HPDE6-E6E7 (cell line): ENCODE measurements around the gene LARGE2.

Experiments used
- DNase-seq: peaks from one replicate; pipeline ENCODE4 v3.0.0; 2011; ENCODE audit warnings: missing footprints; ENCODE audit errors: extremely low spot score

Gene LARGE2

DNA sequence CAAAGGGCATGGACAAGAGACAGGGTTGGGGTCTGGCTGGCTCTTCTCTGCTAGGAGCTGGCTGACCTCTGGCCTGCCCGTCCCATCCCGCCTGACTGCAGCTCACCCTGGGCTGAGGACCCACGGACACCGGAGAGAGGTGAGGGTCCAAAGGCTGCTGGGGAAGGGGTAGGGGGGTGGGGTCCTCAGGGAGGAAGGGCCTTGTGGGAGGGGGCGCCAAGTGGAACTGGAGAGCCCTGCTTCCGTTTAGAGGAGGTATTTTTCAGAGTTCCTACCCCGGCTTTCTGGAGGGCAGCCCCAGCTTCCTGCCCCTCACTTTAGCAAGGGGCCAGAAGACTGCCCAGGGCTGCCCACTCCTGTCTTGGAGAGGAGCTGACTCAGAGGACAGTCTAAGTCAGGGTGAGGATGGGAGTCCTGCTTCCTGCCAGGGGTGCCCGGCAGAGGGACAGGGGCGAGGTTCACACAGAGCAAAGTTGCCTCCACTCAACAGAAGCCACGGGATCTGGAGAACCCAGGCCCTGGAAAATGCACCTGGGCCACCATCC is 7.1 kb downstream of the LARGE2 start:
- no peak for DNase-seq

GRCh38 chr11:45930031-45930794 is 7.8 kb downstream of the LARGE2 start:
- no peak for DNase-seq

- DNase-seq, result peak; percentile 78
Observed at GRCh38 chr11:45930951-45931570, 8.6 kb downstream of the LARGE2 start.

DNA sequence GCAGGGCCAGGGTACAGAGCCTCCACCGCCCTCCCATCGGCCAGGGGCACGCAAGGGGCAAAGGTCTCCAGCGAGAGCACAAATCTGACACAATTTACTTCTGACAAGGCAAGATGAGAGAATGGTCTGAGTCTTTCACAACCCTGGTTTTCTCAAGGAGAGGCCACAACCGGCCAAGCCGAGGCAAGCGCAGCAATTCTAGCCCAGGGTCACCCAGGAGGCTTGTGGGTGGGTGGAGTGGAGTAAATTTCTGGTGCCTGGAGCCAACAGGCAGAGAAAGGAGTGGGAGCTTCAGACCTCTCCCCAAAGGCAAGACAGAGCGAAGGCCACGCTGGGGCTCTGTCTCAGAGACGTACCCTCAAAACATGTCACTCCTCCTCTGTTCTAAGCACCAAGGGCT is 9.3 kb downstream of the LARGE2 start:
- no peak for DNase-seq

GRCh38 chr11:45932217-45932616 is 9.8 kb downstream of the LARGE2 start:
- DNase-seq, result no peak

DNA sequence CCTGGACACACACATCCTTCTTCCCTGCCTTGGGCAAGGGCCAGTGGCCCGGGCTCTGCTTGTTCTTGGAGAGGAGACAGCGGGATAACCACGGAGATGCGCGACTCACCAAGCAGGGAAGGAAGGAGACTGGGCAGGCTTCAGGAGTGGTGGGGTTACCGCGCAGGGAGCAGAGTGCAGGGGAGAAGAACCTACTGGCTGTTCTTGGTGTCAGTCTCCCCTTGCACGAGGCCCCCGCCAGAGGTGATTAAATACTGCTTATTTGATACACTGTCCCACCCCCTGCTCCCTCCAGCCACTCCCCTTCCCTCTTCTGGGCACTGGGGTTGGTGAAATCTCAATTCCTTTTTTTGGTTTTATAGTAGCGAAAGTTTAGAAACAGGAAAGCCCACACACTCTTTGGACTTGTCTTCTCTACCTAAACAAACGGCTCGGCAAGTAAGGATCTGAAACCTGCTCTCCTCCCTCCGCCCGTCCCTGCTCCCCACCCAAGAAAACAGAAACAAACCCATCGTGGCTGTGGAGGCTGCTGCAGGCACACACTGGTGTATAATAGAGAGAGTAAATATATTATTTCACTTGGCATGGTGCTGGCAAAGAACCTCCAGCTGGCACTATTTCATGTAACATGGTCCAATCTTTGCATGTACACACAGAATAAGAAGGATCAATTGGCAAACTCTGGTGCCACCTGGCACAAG is 10.8 kb downstream of the LARGE2 start:
- DNase-seq, result no peak

- no peak for DNase-seq
Observed at GRCh38 chr11:45933846-45934579, 11.6 kb downstream of the LARGE2 start.

- DNase-seq, result no peak
Observed at GRCh38 chr11:45934580-45935318, 12.3 kb downstream of the LARGE2 start.

GRCh38 chr11:45935349-45936064 is 13.1 kb downstream of the LARGE2 start:
- no peak for DNase-seq

- no peak for DNase-seq
Observed at GRCh38 chr11:45936511-45937054, 14.1 kb downstream of the LARGE2 start.

GRCh38 chr11:45937916-45938315 is 15.5 kb downstream of the LARGE2 start:
- DNase-seq, result no peak

DNA sequence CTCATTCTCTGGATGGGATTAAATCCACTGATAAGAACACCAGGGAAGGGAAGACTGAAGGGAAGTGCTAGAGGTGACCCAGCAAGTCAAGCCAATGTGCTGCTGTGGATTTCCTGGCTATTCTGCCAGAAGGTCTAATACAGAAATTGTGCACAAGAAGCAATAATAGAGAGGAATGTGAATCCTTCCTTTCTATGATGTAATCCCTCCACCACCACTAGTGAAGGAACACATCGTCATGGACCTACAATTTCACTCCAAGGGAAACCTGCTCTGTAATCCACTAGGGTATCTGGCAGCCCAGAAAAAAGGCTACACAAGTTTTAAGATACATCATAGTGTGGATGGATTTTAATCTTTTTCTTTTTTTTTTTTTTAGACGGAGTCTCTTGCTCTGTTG is 17.4 kb downstream of the LARGE2 start:
- DNase-seq, result no peak

DNA sequence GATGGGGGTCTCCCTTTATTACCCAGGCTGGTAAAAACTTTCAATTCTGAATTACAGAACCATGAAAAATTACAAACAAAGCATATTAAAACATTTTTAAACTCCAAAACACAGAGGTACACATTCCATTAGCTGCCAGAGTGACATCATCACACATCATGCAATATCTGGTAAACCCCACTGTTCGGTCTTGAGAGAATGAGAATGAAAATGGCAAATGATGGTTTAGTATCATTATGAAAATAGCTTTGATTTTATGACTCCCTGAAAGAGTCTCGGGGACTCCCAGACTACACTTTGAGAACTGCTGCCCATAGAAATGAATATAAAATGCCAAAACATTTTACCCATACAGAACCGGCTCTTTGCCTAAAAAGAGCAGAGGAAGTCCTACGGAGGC is 18.8 kb downstream of the LARGE2 start:
- DNase-seq, result no peak

DNA sequence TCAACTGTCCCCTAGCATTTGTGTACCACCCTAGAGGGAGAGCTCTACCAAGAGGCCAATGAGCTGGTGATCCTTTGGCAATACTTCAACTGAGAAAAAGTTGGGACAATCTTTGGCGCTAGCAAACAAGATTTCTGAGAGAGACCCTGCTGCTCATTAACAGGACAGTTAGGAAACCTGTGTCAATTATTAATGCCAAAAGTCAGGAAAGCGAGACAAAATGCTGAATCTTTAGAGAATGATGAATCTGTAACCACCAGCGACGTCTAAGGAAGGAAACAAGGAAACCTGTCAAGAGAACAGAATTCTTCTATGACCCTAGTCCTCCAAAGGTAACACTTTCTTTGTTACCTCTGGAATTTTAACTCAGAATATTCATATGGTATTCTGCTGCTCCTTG is 19.9 kb downstream of the LARGE2 start:
- DNase-seq, result no peak

- no peak for DNase-seq
Observed at GRCh38 chr11:45945397-45945999, 23.0 kb downstream of the LARGE2 start.

GRCh38 chr11:45947885-45948284 is 25.4 kb downstream of the LARGE2 start:
- DNase-seq, result no peak

DNA sequence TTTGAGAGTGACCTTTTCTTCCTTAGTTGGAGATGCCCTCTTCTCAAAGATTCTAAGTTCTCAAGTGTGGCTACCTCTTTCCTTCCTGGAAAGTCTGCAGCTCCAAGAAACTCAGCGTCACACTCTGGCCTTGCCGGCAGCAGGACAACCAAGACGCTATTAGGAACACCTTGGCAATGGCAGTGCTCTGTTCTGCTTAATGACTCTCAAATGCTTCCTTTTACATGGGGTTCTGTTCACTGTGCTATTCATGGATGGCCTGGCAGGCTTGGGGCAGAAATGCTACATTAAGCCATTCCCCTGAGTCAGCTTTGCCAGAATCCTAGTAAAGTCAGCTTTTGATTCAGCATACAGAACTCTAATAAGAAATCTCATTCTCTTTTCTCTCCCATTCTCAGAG is 25.9 kb downstream of the LARGE2 start:
- DNase-seq, result no peak

GRCh38 chr11:45949992-45950407 is 27.5 kb downstream of the LARGE2 start:
- no peak for DNase-seq

DNA sequence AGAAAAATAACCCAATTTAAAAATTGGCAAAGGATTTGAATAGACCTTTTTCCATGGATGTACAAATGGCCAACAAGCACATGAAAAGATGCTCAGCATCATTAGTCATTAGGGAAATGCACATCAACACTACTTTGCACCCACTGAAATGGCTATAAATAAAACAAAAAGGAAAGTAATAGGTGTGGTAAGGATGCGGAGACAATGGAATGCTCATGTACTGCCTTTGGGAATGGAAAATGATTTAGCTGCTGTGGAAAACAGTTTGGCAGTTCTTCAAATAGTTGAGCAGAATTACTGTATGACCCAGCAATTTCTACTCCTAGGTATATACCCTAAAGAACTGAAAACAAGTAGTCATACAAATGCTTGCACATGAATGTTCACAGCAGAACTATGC is 37.4 kb downstream of the LARGE2 start:
- no peak for DNase-seq
